Upper lobe of left lung (tissue), 6 donors: ENCODE data around the gene CNRIP1. TPM values are rescaled to one million over a fixed set of nuclear protein-coding genes. Genes with fewer than 3 reads are reported as not detected.
A peak's percentile ranks its signal among the peaks of the same experiment; 100 is the strongest.

Source experiments
- ATAC-seq, 2 donors: fragments of 200-7000 bp; cut with Tn5 transposase; one replicate each; pipeline ENCODE4 v1.9.1; 2022; ENCODE audit warnings: mild to moderate bottlenecking in 2 of 2, moderate library complexity in 2 of 2; ENCODE audit not compliant: low FRiP score in 2 of 2
- DNase-seq, 2 donors: peaks; one replicate each; pipeline ENCODE4 v3.0.0-alpha.2; 2019 to 2020
- H3K27ac ChIP-seq, 4 donors: fragments of 200-600 bp; sonication (generic); one replicate each; pipeline ENCODE4 v1.5.1; 2016 to 2019
- H3K27me3 ChIP-seq, 4 donors: fragments of 200-600 bp; sonication (generic); one replicate each; pipeline ENCODE4 v1.5.1; 2017 to 2019
- H3K36me3 ChIP-seq, 4 donors: fragments of 200-600 bp; sonication (generic); one replicate each; pipeline ENCODE4 v1.5.1; 2016 to 2019
- H3K4me1 ChIP-seq, 4 donors: fragments of 200-600 bp; sonication (generic); one replicate each; pipeline ENCODE4 v1.5.1; 2018 to 2019
- H3K4me3 ChIP-seq, 4 donors: fragments of 200-600 bp; sonication (generic); one replicate each; pipeline ENCODE4 v1.5.1; 2017 to 2019; ENCODE audit warnings: mild to moderate bottlenecking in 2 of 4, moderate library complexity in 1 of 4
- H3K9me3 ChIP-seq, 4 donors: fragments of 200-600 bp; sonication (generic); one replicate each; pipeline ENCODE4 v1.5.1; 2018 to 2019
- CTCF ChIP-seq, 6 experiments: fragments of 450-650 bp in 4 of 6; fragments of 200-600 bp in 2 of 6; sonication (generic) in 2 of 6; IDR thresholded peaks; one replicate each; pipeline ENCODE4 v1.5.1; 2016 to 2019; ENCODE audit warnings: antibody characterized with exemption in 6 of 6
- EP300 ChIP-seq, 4 donors: sonication (generic); formaldehyde crosslinking; IDR thresholded peaks; one replicate each; pipeline ENCODE4 v1.5.1; 2017; ENCODE audit warnings: antibody characterized with exemption in 4 of 4, control low read depth in 2 of 4
- POLR2A ChIP-seq, 4 donors: fragments of 450-650 bp; IDR thresholded peaks; one replicate each; pipeline ENCODE4 v1.5.1; 2016 to 2017; ENCODE audit warnings: antibody characterized with exemption in 4 of 4, mild to moderate bottlenecking in 2 of 4
- POLR2AphosphoS5 ChIP-seq, 2 donors: sonication (generic); formaldehyde crosslinking; IDR thresholded peaks; one replicate each; pipeline ENCODE4 v1.5.1; 2017; ENCODE audit warnings: antibody characterized with exemption in 2 of 2
- WGBS, 2 donors: methylation state at CpG; one replicate each; pipeline ENCODE4 v1.1.5; 2017 to 2018; 5-methylcytosine and 5-hydroxymethylcytosine counted together
- total RNA-seq, 6 donors: library from RNA; depleted of rRNA in 4 of 6; stranded (reverse); fragments of >200 nt in 4 of 6; gene quantifications; one replicate each; pipeline versions ENCODE4 v1.1.0 to v1.2.1, GENCODE V29; 2016 to 2021
- donor health status: DM: no; HTN: no; CAD: no; lungs with moderate emphysema.
- donor health status: DM: no; HTN: yes; CAD: no; lungs with severe emphysema.

The CNRIP1 gene
- total RNA-seq, 6 donors from 2014 or later = 6.3 to 26.4 (median 10.8) TPM

GRCh38 chr2:68291314-68291713, 28.4 kb downstream of the CNRIP1 start:
- H3K36me3 ChIP-seq = no peaks in the 10 kb centered on the region
- ATAC-seq = no peak
- TF ChIP-seq POLR2A (IDR thresholded peaks at IDR 0.05) (no peak), POLR2AphosphoS5 (IDR thresholded peaks at IDR 0.05) (no peak), CTCF (IDR thresholded peaks at IDR 0.05) (no peak), EP300 (IDR thresholded peaks at IDR 0.05) (no peak)
- no peaks in the 10 kb centered on the region for H3K27me3 ChIP-seq
- 72 to 75% methylated on average over 6 of the region's 6 CpGs for WGBS, 2 donors
- no peak overlapping the region for H3K27ac ChIP-seq
- no peaks in the 10 kb centered on the region for H3K9me3 ChIP-seq
- DNase-seq = no peak
- H3K4me3 ChIP-seq = no peak overlapping the region
- peaks cover 5 to 23% (median 16%) of the 10 kb centered on the region in 4 donors for H3K4me1 ChIP-seq

GRCh38 chr2:68290901-68291300, 28.8 kb downstream of the CNRIP1 start:
- peak in 1 of 2 donors; percentile 16 for ATAC-seq
- H3K4me1 ChIP-seq = peaks cover 5 to 23% (median 16%) of the 10 kb centered on the region in 4 donors
- WGBS, 2 donors = 35% methylated on average over 5 of the region's 5 CpGs
- peak overlapping the region in 1 of 4 donors; percentile 13 for H3K27ac ChIP-seq
- H3K4me3 ChIP-seq = no peak overlapping the region
- no peak for TF ChIP-seq CTCF (IDR thresholded peaks at IDR 0.05)
- TF ChIP-seq POLR2AphosphoS5 (IDR thresholded peaks at IDR 0.05) = no peak
- TF ChIP-seq EP300 (IDR thresholded peaks at IDR 0.05) = no peak
- TF ChIP-seq POLR2A (IDR thresholded peaks at IDR 0.05) = no peak
- H3K27me3 ChIP-seq = no peaks in the 10 kb centered on the region
- H3K9me3 ChIP-seq = no peaks in the 10 kb centered on the region
- no peak for DNase-seq
- no peaks in the 10 kb centered on the region for H3K36me3 ChIP-seq

GRCh38 chr2:68287580-68288441, 31.9 kb downstream of the CNRIP1 start:
- no peaks in the 10 kb centered on the region for H3K9me3 ChIP-seq
- peak; percentile 53 to 85 for ATAC-seq
- peaks cover 5 to 28% (median 16%) of the 10 kb centered on the region in 4 donors for H3K4me1 ChIP-seq
- TF ChIP-seq POLR2AphosphoS5 (IDR thresholded peaks at IDR 0.05) = no peak
- no peak for TF ChIP-seq POLR2A (IDR thresholded peaks at IDR 0.05)
- TF ChIP-seq CTCF (IDR thresholded peaks at IDR 0.05) = no peak
- no peak for TF ChIP-seq EP300 (IDR thresholded peaks at IDR 0.05)
- no peaks in the 10 kb centered on the region for H3K36me3 ChIP-seq
- peak; percentile 27 to 66 for DNase-seq
- no peak overlapping the region for H3K4me3 ChIP-seq
- WGBS, 2 donors = 31 to 32% methylated on average over 10 of the region's 10 CpGs
- H3K27ac ChIP-seq = peak overlapping the region in 1 of 4 donors; percentile 63
- H3K27me3 ChIP-seq = no peaks in the 10 kb centered on the region

GRCh38 chr2:68284896-68285295, 34.9 kb downstream of the CNRIP1 start:
- Histone ChIP-seq H3K4me1 (peaks cover 8 to 26% (median 18%) of the 10 kb centered on the region in 4 donors), H3K4me3 (no peak overlapping the region), H3K36me3 (no peaks in the 10 kb centered on the region), H3K27ac (no peak overlapping the region), H3K27me3 (no peaks in the 10 kb centered on the region), H3K9me3 (no peaks in the 10 kb centered on the region)
- peak in 1 of 2 donors; percentile 69 for ATAC-seq
- DNase-seq = no peak
- WGBS, 2 donors = 49 to 51% methylated on average over 3 of the region's 3 CpGs
- TF ChIP-seq CTCF (IDR thresholded peaks at IDR 0.05) (no peak), EP300 (IDR thresholded peaks at IDR 0.05) (no peak), POLR2AphosphoS5 (IDR thresholded peaks at IDR 0.05) (no peak), POLR2A (IDR thresholded peaks at IDR 0.05) (no peak)
